GM21367 (cell line): ENCODE data around the gene PCDH10.
"Not testable (repeated sequence)": the region's sequence is repeated elsewhere in the genome, so short reads cannot be mapped to it uniquely, and the experiment has no call there.

Source experiments
- ATAC-seq: cut with Tn5 transposase; IDR thresholded peaks from one replicate; pipeline ENCODE4 v1.9.1; 2021; ENCODE audit not compliant: unreplicated experiment

PCDH10 gene

GRCh38 chr4:133208694-133209285 lies 59.7 kb downstream of the PCDH10 start:
- ATAC-seq, result no peak

GRCh38 chr4:133233922-133234321 lies 84.8 kb downstream of the PCDH10 start:
- ATAC-seq, result no peak

GRCh38 chr4:133240451-133240850 lies 91.4 kb downstream of the PCDH10 start:
- ATAC-seq, result not testable (repeated sequence)
